HG02588 (cell line): ENCODE results near the gene SLC9A3.

Experiments used
- ATAC-seq: cut with Tn5 transposase; IDR thresholded peaks from one replicate; pipeline ENCODE4 v1.9.1; 2021; ENCODE audit warnings: mild to moderate bottlenecking, moderate library complexity; ENCODE audit not compliant: unreplicated experiment

Gene SLC9A3

GRCh38 chr5:555058-555623, 30.9 kb upstream of the SLC9A3 start:
- ATAC-seq: no peak

DNA sequence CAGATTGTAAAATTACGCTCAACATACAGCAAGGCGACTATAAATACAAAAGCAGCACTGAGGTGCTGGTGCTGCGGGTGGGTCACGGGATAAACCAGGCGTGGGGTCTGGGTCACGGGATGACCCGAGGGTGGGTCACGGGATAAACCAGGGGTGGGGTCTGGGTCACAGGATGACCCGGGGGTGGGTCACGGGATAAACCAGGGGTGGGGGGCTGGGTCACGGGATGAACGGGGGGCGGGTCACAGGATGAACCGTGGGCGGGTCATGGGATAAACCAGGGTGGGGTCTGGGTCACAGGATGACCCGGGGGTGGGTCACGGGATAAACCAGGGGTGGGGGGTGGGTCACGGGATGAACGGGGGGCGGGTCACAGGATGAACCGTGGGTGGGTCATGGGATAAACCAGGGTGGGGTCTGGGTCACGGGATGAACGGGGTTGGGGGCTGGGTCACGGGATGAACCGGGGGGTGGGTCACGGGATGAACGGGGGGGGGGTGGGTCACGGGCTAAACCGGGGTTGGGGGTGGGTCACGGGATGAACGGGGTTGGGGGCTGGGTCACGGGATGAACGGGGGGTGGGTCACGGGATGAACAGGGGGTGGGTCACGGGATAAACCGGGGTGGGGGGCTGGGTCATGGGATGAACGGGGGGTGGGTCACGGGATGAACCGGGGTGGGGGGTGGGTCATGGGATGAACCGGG, 30.2 kb upstream of the SLC9A3 start:
- ATAC-seq: no peak

GRCh38 chr5:553874-554273, 29.6 kb upstream of the SLC9A3 start:
- ATAC-seq: no peak

- no peak for ATAC-seq
These were observed 27.2 kb upstream of the SLC9A3 start for GRCh38 chr5:551406-551805.

- no peak for ATAC-seq
These were observed 25.0 kb upstream of the SLC9A3 start for GRCh38 chr5:549229-549628.

DNA sequence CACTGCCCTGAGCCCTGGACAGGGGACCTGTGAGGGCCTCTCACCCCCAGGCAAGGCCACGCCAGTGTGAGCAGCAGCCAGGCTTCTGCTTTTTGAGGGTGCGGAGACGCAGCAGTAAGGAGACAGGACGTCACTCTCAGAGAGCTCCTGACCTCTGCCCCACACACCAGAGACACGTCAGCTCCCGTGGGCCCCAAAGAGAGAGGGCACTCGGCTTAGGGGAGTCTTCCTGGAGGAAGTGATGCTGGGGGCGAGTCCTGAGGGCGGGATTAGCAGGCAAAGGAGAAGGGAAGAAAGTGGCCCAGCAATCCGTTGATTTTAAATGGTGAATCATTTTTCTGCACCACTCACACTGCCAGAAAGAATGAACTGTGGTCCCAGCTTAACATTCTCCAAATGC, 24.0 kb upstream of the SLC9A3 start:
- no peak for ATAC-seq

DNA sequence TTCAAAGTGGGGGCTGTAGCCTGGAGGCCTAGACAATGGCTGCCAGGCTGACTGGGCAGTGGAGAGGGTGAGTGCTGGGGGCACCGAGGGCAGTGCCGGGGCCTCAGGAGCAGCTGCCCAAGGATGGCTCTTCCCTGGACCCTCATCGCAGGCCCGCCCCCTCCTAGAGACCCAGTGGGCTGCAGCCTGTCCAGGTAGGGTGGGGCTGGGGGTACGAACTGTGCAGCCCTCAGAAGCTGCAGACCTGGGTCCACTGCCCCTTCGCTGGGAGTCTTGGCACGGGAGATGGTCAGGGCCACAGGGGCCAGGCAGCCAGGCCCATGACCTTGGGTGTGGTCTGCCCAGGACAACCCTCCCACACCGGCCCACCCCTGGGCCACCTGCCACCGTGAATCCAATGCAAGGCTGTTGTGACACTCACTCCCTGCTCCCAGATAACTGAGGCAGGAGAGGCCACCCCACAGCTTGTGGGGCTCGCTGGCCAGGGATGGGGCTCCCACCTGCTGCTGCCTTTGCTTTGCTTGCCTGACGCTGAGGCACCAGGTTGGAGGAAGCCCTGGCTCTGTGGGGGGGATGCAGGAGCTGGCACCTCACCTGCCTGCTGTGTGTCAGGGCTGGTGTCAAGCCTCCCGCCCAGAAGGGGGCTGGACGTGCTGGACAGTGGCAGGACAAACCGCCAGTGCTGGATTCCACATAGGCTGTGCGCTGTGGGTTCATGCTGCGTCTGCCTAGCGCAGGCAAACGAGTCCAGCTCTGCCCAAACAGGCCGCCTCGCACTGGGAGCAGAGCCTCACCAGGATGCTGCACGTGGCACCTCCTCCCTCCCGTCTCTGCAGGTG, 23.1 kb upstream of the SLC9A3 start:
- no peak for ATAC-seq

DNA sequence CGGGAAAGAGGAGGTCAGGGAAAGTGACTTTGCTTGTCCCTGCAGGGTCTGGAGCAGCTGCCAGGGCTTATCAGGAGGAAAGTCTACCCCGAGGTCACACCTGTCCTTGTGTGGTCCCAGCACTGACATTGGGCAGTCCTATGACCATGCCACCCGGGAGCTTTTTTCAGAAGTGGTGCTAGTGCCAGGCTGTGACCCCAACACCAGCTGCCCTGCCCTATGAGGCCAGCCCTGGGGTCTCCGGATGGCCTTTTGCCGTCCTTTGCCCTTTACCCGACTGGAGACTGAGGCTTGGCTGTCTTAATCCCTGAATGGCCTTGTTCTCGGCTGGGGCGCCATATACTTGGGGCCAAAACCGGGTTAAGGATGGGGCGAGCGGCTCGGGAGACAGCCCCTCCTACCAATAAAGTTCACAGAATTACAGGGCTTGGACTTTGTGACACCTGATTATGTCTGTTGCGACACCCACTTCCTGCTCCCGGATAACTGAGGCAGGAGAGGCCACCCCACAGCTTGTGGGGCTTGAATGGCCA, 22.2 kb upstream of the SLC9A3 start:
- ATAC-seq: no peak

DNA sequence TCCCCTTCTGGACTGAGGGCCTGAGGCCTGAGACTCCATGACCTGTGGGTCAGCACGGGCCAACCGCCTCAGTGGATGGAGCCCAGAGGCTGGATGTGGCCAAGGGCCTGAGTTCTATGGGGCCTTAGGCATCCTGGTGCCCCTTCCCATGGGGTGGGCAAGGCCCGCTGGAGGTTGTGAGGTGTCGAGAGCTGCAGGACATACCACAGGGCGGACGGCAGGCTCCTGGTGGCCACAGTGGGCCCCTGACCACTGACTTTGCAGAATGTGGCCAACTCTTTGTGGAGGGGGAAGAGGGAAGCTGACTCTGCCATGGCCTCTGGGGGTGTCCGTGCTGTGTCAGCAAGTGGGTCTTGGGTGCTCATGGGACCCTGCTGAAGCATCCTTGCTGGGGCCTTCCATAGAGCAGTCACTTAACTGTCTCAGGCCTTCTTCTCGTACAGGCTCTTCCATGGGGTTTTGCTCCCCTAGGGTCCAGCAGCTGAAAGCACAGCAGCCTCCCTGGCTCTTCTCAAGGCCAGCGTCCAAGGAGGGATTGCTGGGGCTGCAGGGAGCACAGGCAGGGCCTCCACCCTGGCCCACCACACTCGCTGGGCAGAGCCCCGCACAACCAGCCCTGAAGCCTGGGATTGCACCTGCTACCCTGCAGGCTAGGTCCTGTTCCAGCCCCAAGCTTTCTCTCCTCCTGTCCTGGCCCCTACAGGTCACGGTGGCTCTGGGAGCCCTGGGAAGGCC, 21.6 kb upstream of the SLC9A3 start:
- ATAC-seq: no peak

DNA sequence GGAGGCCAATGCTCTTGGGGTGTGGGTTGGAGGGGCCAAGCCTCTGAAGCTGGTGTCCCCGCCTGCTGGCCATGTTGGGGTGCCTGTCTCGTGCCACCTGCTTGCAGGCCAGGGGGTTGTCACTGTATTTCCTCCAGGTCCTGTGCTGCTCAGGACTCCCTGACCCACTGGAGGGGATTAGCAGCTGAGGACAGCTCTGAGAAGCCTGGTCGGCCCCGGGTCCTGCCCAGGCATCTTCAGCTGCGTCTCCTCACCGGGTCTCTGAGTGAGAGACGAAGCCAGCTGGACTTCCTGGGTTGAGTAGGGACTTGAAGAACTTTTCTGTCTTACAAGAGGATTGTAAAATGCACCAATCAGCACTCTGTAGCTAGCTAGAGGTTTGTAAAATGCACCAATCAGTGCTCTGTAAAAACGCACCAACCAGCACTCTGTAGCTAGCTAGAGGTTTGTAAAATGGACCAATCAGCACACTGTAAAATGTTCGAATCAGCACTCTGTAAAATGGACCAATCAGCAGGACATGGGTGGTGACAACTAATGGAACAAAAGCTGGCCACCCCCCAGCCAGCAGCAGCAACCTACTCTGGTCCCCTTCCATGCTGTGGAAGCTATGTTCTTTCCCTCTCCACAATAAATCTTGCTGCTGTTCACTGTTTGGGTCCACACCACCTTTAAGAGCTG, 20.6 kb upstream of the SLC9A3 start:
- ATAC-seq: no peak

GRCh38 chr5:543755-544674, 19.8 kb upstream of the SLC9A3 start:
- peak; percentile 84 for ATAC-seq

DNA sequence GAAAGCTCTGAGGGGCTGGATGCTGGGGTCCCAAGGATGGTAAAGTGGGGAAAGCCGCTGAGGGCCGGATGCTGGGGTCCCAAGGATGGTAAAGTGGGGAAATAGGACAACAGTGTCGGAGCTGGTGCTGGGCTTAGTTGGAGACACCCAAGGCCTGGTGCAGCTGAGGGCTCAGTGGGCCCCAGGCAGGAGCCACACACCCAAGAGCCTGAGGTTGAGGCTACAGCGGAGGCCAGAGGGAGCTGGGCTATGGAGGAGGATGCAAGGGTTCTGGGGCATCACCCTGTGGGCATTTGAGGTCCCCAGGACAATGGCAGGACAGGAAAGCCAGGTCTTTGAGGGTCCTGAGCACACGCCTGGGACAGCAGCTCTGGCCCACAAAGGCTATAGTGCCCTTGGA, 19.1 kb upstream of the SLC9A3 start:
- ATAC-seq: no peak

DNA sequence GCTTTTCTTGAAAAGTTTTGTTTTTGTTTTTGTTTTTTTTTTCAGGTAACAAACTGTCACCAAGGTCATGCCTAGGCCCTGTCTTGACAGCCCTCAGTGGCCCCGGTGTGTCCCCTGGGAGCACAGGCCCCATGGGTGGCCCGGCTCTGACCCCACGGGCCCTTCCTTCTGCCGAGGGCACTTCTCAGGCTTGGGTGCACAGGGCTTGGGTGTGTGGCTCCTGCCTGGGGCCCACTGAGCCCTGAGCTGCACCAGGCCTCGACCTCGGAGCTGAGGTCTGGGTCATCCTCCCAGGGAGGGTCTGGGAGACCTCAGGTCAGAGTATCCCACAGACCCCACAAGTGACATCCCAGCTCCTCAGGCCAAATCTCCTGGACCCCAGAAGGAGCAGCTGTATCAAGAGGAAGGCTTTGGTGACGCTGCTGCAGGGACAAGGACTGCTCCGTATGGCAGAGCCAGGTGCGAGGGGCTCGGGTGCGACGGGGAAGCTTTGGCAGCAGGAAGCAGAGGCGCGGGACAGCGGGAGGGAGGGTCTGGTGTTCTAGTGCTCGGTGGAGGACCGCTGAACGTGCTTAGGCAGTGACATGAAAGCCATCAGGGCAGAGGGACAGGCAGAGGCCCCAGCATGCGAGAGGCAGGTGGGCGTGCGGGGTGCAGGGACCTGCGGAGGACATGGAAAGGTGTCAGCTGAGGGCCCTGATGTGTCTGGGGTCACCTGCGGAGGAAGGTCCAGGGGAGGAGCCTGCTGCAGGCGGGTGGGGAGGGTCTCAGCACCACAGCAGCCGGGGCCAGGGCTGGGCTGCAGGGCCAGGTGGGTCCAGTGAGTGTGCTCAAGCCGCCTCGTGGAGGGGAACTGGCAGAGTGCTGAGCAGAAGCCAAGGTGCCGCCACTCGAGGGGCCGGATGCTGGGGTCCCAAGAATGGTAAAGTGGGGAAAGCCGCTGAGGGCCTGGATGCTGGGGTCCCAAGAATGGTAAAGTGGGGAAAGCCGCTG, 18.4 kb upstream of the SLC9A3 start:
- no peak for ATAC-seq

GRCh38 chr5:541539-542318, 17.5 kb upstream of the SLC9A3 start:
- ATAC-seq: no peak

- no peak for ATAC-seq
These were observed 16.8 kb upstream of the SLC9A3 start for GRCh38 chr5:540906-541538.

DNA sequence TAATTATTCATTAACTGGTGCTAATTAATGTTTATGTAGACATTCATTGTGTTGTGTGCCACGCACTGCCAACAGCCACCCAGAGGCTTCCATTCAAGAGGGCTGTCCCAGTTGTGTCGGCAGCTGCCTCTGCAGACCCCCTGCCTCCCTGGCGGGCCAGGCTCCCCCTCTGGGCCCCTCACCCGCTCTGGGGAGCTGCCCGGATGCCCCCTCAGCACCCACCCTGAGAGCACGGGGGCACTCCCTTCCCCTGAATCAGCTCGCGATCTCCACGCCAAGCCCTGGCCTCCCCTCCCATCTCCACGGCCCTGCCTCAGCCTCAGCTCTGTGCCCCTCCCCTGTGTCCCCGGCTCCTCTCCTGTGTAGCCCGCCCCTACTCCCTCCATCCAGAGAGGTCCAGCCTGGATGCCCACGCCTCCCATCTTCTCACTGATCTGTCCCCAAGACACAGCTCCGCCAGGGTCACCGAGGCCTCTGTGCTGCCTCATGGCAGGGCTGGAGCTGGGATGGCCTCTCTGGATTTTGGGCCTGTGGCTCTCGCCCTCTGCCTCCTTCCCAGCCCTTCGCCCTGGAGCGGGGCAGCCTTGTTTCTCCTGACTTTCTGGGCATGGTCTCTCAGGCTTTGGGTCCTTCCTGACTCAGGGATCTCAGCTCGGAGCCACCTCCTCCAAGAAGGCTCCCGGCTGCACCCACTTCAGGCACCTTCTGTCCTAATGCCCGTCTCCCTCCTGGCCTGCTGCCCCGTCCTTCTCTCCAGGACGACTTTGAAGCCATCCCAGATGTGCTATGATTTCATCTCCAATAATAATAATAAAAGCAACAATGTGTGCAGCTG, 16.0 kb upstream of the SLC9A3 start:
- no peak for ATAC-seq
